Measurements from ENCODE around the gene C11orf86. TPM values are rescaled to one million over a fixed set of nuclear protein-coding genes. Genes with fewer than 3 reads are reported as not detected.

The C11orf86 gene
- total RNA-seq, 1 experiment from 2014 or later = 0.68 TPM

DNA sequence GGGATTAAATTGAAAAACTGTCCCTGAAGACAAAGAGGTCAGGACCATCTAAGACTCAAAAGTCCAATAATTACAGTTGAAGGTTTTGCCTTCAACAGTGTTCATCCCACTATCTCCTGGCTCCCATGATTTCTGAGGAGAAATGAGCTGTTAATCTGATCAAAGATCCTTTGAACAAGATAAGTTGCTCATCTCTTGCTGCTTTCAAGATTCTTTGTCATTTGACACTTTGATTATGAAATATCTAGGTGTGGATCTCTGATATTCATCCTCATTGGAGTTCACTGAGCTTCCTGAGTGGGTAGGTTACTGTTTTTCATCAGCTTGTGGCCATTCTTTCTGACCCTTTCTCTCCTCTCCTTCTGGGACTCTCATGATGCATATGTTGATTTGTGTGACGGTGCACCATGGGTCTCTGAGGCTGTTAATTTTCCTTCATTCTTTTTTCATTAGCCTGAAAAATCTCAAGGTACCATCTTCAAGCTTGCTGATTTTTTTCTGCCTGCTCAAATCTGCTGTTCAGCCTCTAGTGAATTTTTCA, 37.8 kb upstream of the C11orf86 start:
- ChIA-PET POLR2A (interaction anchor here (0.6 kb wide), 1 partner anchor 340 kb away, joined by 3 read pairs; no protein-coding TSS in a partner anchor), CTCF (interaction anchor here (0.7 to 1.2 kb wide), 3 partner anchors 9 to 54 kb away, joined by 3 to 5 read pairs (median 4); no protein-coding TSS in a partner anchor)
- Mint-ChIP-seq H3K27me3 (ENCODE audit: low read depth) (no peaks in the 10 kb centered on the region), H3K9me3 (no peaks in the 10 kb centered on the region), H3K4me3 (no peak overlapping the region), H3K27ac (no peak overlapping the region), H3K4me1 (peaks cover 3% of the 10 kb centered on the region; the same call in 1 of the 2 replicates), H3K36me3 (peaks cover under 1% of the 10 kb centered on the region)
- DNase-seq (ENCODE audit: low spot score) = no peak
- TF ChIP-seq TEAD4 (CRISPR knock-in tag; IDR thresholded peaks at IDR 0.05) (no peak), IRF2 (CRISPR knock-in tag; IDR thresholded peaks at IDR 0.05; ENCODE audit: borderline replicate concordance, low read depth) (no peak), USF2 (CRISPR knock-in tag; IDR thresholded peaks at IDR 0.05) (no peak), MXD4 (CRISPR knock-in tag; IDR thresholded peaks at IDR 0.05; ENCODE audit: borderline replicate concordance) (no peak), MYBL2 (CRISPR knock-in tag; IDR thresholded peaks at IDR 0.05) (no peak), GRHL2 (CRISPR knock-in tag; IDR thresholded peaks at IDR 0.05; ENCODE audit: insufficient replicate concordance, severe bottlenecking) (no peak), GABPB1 (CRISPR knock-in tag; IDR thresholded peaks at IDR 0.05) (no peak), CDX4 (CRISPR knock-in tag; IDR thresholded peaks at IDR 0.05; ENCODE audit: borderline replicate concordance) (no peak), KAT7 (CRISPR knock-in tag; IDR thresholded peaks at IDR 0.05; ENCODE audit: borderline replicate concordance) (no peak), AR (CRISPR knock-in tag; IDR thresholded peaks at IDR 0.05) (no peak), E2F4 (CRISPR knock-in tag; IDR thresholded peaks at IDR 0.05; ENCODE audit: borderline replicate concordance, low read depth) (no peak), NR1H2 (CRISPR knock-in tag; IDR thresholded peaks at IDR 0.05) (no peak), E2F1 (CRISPR knock-in tag; IDR thresholded peaks at IDR 0.05) (no peak), CBFB (CRISPR knock-in tag; IDR thresholded peaks at IDR 0.05; ENCODE audit: low read depth) (no peak)
- TF ChIP-seq, protein P1, sequence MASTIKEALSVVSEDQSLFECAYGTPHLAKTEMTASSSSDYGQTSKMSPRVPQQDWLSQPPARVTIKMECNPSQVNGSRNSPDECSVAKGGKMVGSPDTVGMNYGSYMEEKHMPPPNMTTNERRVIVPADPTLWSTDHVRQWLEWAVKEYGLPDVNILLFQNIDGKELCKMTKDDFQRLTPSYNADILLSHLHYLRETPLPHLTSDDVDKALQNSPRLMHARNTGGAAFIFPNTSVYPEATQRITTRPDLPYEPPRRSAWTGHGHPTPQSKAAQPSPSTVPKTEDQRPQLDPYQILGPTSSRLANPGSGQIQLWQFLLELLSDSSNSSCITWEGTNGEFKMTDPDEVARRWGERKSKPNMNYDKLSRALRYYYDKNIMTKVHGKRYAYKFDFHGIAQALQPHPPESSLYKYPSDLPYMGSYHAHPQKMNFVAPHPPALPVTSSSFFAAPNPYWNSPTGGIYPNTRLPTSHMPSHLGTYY (CRISPR knock-in tag; IDR thresholded peaks at IDR 0.05) = no peak
- TF ChIP-seq, protein P2, sequence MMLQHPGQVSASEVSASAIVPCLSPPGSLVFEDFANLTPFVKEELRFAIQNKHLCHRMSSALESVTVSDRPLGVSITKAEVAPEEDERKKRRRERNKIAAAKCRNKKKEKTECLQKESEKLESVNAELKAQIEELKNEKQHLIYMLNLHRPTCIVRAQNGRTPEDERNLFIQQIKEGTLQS (CRISPR knock-in tag; conservative IDR thresholded peaks at IDR 0.05) = no peak
- TF ChIP-seq, protein P3, sequence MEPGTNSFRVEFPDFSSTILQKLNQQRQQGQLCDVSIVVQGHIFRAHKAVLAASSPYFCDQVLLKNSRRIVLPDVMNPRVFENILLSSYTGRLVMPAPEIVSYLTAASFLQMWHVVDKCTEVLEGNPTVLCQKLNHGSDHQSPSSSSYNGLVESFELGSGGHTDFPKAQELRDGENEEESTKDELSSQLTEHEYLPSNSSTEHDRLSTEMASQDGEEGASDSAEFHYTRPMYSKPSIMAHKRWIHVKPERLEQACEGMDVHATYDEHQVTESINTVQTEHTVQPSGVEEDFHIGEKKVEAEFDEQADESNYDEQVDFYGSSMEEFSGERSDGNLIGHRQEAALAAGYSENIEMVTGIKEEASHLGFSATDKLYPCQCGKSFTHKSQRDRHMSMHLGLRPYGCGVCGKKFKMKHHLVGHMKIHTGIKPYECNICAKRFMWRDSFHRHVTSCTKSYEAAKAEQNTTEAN (CRISPR knock-in tag; IDR thresholded peaks at IDR 0.05) = no peak
- TF ChIP-seq, protein P4, sequence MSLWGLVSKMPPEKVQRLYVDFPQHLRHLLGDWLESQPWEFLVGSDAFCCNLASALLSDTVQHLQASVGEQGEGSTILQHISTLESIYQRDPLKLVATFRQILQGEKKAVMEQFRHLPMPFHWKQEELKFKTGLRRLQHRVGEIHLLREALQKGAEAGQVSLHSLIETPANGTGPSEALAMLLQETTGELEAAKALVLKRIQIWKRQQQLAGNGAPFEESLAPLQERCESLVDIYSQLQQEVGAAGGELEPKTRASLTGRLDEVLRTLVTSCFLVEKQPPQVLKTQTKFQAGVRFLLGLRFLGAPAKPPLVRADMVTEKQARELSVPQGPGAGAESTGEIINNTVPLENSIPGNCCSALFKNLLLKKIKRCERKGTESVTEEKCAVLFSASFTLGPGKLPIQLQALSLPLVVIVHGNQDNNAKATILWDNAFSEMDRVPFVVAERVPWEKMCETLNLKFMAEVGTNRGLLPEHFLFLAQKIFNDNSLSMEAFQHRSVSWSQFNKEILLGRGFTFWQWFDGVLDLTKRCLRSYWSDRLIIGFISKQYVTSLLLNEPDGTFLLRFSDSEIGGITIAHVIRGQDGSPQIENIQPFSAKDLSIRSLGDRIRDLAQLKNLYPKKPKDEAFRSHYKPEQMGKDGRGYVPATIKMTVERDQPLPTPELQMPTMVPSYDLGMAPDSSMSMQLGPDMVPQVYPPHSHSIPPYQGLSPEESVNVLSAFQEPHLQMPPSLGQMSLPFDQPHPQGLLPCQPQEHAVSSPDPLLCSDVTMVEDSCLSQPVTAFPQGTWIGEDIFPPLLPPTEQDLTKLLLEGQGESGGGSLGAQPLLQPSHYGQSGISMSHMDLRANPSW (CRISPR knock-in tag; conservative IDR thresholded peaks at IDR 0.05; ENCODE audit: low read depth) = no peak
- ATAC-seq = no peak
